Measurements from ENCODE around the gene TMA7. TPM values are rescaled to one million over a fixed set of nuclear protein-coding genes. Genes with fewer than 3 reads are reported as not detected.

The TMA7 gene
- total RNA-seq (2016; rRNA removed; fragmentation: Illumina TruSeq; extraction: Trizol) (486 and 510 TPM in 2 replicates), polyA plus RNA-seq (2011; rRNA removed) (80.9 and 100 TPM in 2 replicates), polyA minus RNA-seq (2011; rRNA and poly(A)+ RNA removed; ENCODE audit: low replicate concordance) (4.4 and 15.7 TPM in 2 replicates), Bru-seq, nascent RNA (percentile 91 among the genes with signal in this experiment), BruChase-seq, experiment 1, labeled RNA remaining after a 6-hour chase (percentile 90 among the genes with signal in this experiment), BruChase-seq, experiment 2, labeled RNA remaining after a 2-hour chase (percentile 82 among the genes with signal in this experiment)
- 913 and 1,296 TPM in 2 replicates for total RNA-seq (2016; cell fraction: cytosol; rRNA removed; fragmentation: Illumina TruSeq; extraction: Trizol; ENCODE audit: low read depth)
- total RNA-seq (2016; cell fraction: insoluble cytoplasmic fraction; rRNA removed; fragmentation: Illumina TruSeq; extraction: Trizol), result 511 and 522 TPM in 2 replicates
- 763 and 886 TPM in 2 replicates for total RNA-seq (2016; cell fraction: membrane; rRNA removed; fragmentation: Illumina TruSeq; extraction: Trizol)
- total RNA-seq (2016; cell fraction: nucleus; rRNA removed; fragmentation: Illumina TruSeq; extraction: Trizol), result 177 and 187 TPM in 2 replicates
- 69.9 and 96.6 TPM in 2 replicates for polyA plus RNA-seq (2011; cell fraction: cytosol; rRNA removed)
- polyA plus RNA-seq (2011; cell fraction: nucleus; rRNA removed), result 23.2 and 42.0 TPM in 2 replicates
- 194 and 244 TPM in 2 replicates for polyA plus RNA-seq (2012)
- polyA plus RNA-seq (2016; cell fraction: cytosol; fragmentation: Illumina TruSeq; extraction: Trizol; ENCODE audit: low read depth), result 1,200 and 1,620 TPM in 2 replicates
- polyA plus RNA-seq (2016; cell fraction: insoluble cytoplasmic fraction; fragmentation: Illumina TruSeq; extraction: Trizol; ENCODE audit: low read depth), result 517 and 532 TPM in 2 replicates
- polyA plus RNA-seq (2016; cell fraction: membrane; fragmentation: Illumina TruSeq; extraction: Trizol; ENCODE audit: low read depth), result 742 and 956 TPM in 2 replicates
- polyA plus RNA-seq (2016; cell fraction: nucleus; fragmentation: Illumina TruSeq; extraction: Trizol; ENCODE audit: insufficient read depth, low read depth), result 336 and 389 TPM in 2 replicates
- 18.7 and 23.2 TPM in 2 replicates for polyA minus RNA-seq (2011; cell fraction: cytosol; rRNA and poly(A)+ RNA removed)
- 18.4 and 25.9 TPM in 2 replicates for polyA minus RNA-seq (2011; cell fraction: nucleus; rRNA and poly(A)+ RNA removed)
- long read RNA-seq, experiment 1, transcript TMA7-202 (3 exons, 619 nt), result minor isoform, 47 of 525 reads
- long read RNA-seq, experiment 1, transcript TMA7-201 (4 exons, 561 nt), result major isoform, 453 of 525 reads
- long read RNA-seq, experiment 1, partial matches to known transcripts, result 1 of 525 reads
- long read RNA-seq, experiment 1, other reads (novel, unspliced or antisense), result 24 of 525 reads
- long read RNA-seq, experiment 2, transcript TMA7-201 (4 exons, 561 nt), result minor isoform, 36 of 109 reads
- long read RNA-seq, experiment 2, transcript TMA7-202 (3 exons, 619 nt), result major isoform, 60 of 109 reads
- long read RNA-seq, experiment 2, partial matches to known transcripts, result 6 of 109 reads
- long read RNA-seq, experiment 2, other reads (novel, unspliced or antisense), result 7 of 109 reads

- peak; percentile 94 for ATAC-seq
- H3K27ac ChIP-seq (ENCODE audit: extremely low read length, insufficient read depth, low read length), result peak within 1 kb of the TSS; percentile 73
- peaks cover 26% of the 10 kb centered on the region for H3K79me2 ChIP-seq (ENCODE audit: insufficient read depth, low read length)
- POLR2A ChIA-PET, result interaction anchor here (0.6 to 5.8 kb wide), 37 partner anchors 9 to 681 kb away, joined by 3 to 120 read pairs (median 4); partner anchors contain the start of genes IP6K2, PFKFB4, PLXNB1 and SHISA5
- H3K9me3 ChIP-seq (ENCODE audit: low read length), result no peaks in the 10 kb centered on the region
- H2AFZ ChIP-seq (ENCODE audit: low read length), result peak within 1 kb of the TSS; percentile 86
- CTCF ChIA-PET (ENCODE audit: low intra/inter-chr PET ratio, low total read pairs), result interaction anchor here (1.3 to 1.8 kb wide), 2 partner anchors 39 to 166 kb away, joined by 4 to 5 read pairs; no protein-coding TSS in a partner anchor
- peak within 1 kb of the TSS; percentile 98 for H3K4me2 ChIP-seq (ENCODE audit: low read depth, low read length)
- whole genome bisulfite sequencing (ENCODE audit: low lambda C conversion rate), result 2% methylated on average over 21 of the region's 54 CpGs
- H3K4me1 ChIP-seq (ENCODE audit: insufficient read depth, low read length), result peaks cover 52% of the 10 kb centered on the region
- H3K36me3 ChIP-seq (replicated peaks in 1 of 2; ENCODE audit: control insufficient read depth in 1 of 2, insufficient read depth in 2 of 2, low read length in 2 of 2), result peaks cover 2 to 9% of the 10 kb centered on the region in 2 experiments; a peak in 2 of 5 replicates
- H3K27me3 ChIP-seq (ENCODE audit: control insufficient read depth in 1 of 2, insufficient read depth in 2 of 2, low read length in 2 of 2), result no peaks in the 10 kb centered on the region; a peak in 1 of 5 replicates
- intact Hi-C loops (cut with micrococcal nuclease; ENCODE audit: unreplicated experiment) (loop anchor here (1.0 kb wide), 1 partner anchor 11 kb away; no protein-coding TSS in a partner anchor), in situ Hi-C loops (cut with HindIII; ENCODE audit: extremely low pct_ligation_motif_present, low pct_unique_long_range_greater_than_20kb) (loop anchor here (5.0 kb wide), 3 partner anchors 38 to 208 kb away; no protein-coding TSS in a partner anchor)
- peaks cover 7% of the 10 kb centered on the region for H4K20me1 ChIP-seq (ENCODE audit: insufficient read depth, low read length)
- FAIRE-seq, result peak; percentile 91
- H3K4me3 ChIP-seq (replicated peaks in 1 of 3; ENCODE audit: insufficient read depth in 1 of 3, low read depth in 2 of 3, low read length in 3 of 3), result peak within 1 kb of the TSS; percentile 90 to 95 (median 93)
- no TSS peak for BruUV-seq (replicated peaks)
- peak; percentile 96 for DNase-seq (ENCODE audit: low spot score)
- peak within 1 kb of the TSS; percentile 94 for H3K9ac ChIP-seq (ENCODE audit: insufficient read depth, low read depth, low read length)
- peak; percentile 88 for TF ChIP-seq ZMYM4 (CRISPR knock-in tag; IDR thresholded peaks at IDR 0.05)
- TF ChIP-seq PAXIP1 (CRISPR knock-in tag; conservative IDR thresholded peaks at IDR 0.05), result peak; percentile 43; the same call in 1 of the 2 replicates
- TF ChIP-seq ZNF724P (CRISPR knock-in tag; IDR thresholded peaks at IDR 0.05; ENCODE audit: borderline replicate concordance), result no peak
- TF ChIP-seq NR2F6 (IDR thresholded peaks at IDR 0.05), result peak; percentile 86
- TF ChIP-seq NR2F6 (CRISPR knock-in tag; IDR thresholded peaks at IDR 0.05), result peak; percentile 86
- peak; percentile 94; the same call in 1 of the 2 replicates for TF ChIP-seq THAP9 (CRISPR knock-in tag; IDR thresholded peaks at IDR 0.05; ENCODE audit: borderline replicate concordance)
- peak; percentile 21; the same call in 1 of the 2 replicates for TF ChIP-seq ZNF362 (CRISPR knock-in tag; IDR thresholded peaks at IDR 0.05; ENCODE audit: borderline replicate concordance)
These were observed at the start of gene TMA7, which contains the start of gene CCDC51 for GRCh38 chr3:48439820-48440589. TSS of gene TMA7 (plus strand) at chr3:48440257. CDS start at chr3:48440297, 40 bp downstream. TSS of gene CCDC51 (minus strand) at chr3:48440119. CDS start at chr3:48435128, 4,991 bp downstream.
